GM12875 (cell line): Measurements from ENCODE around the gene MRFAP1.

Experiments used
- H3K4me3 ChIP-seq: one replicate; pipeline ENCODE4 v1.5.1; 2011; ENCODE audit warnings: low read depth, low read length, control low read depth
- CTCF ChIP-seq: IDR thresholded peaks from 2 replicates; pipeline ENCODE4 v1.5.1; 2011; ENCODE audit warnings: low read depth, mild to moderate bottlenecking, control low read depth, inconsistent platforms, low read length, moderate library complexity, borderline replicate concordance; ENCODE audit not compliant: insufficient read depth

The MRFAP1 gene

GRCh38 chr4:6605114-6605513 is 35.4 kb upstream of the MRFAP1 start:
- no peak overlapping the region for H3K4me3 ChIP-seq
- no peak for TF ChIP-seq CTCF

GRCh38 chr4:6605605-6606004 is 34.9 kb upstream of the MRFAP1 start:
- TF ChIP-seq CTCF = no peak
- H3K4me3 ChIP-seq = no peak overlapping the region

- no peak overlapping the region for H3K4me3 ChIP-seq
- TF ChIP-seq CTCF = no peak
Measured at GRCh38 chr4:6606465-6607235, 33.8 kb upstream of the MRFAP1 start.

- TF ChIP-seq CTCF = no peak
- no peak overlapping the region for H3K4me3 ChIP-seq
Measured at GRCh38 chr4:6607368-6608055, 33.0 kb upstream of the MRFAP1 start.

- no peak overlapping the region for H3K4me3 ChIP-seq
- no peak for TF ChIP-seq CTCF
Measured at GRCh38 chr4:6608758-6609414, 31.6 kb upstream of the MRFAP1 start.

- no peak overlapping the region for H3K4me3 ChIP-seq
- no peak for TF ChIP-seq CTCF
Measured at GRCh38 chr4:6609415-6610079, 30.9 kb upstream of the MRFAP1 start.
